HepG2 (cell line): ENCODE measurements around the gene MDP1. TPM values are rescaled to one million over a fixed set of nuclear protein-coding genes. Genes with fewer than 3 reads are reported as not detected.
A peak's percentile ranks its signal among the peaks of the same experiment; 100 is the strongest.

ENCODE experiments used
- ATAC-seq: fragments of 200-7000 bp; cut with Tn5 transposase; 3 replicates; pipeline ENCODE4 v1.9.1; 2020; ENCODE audit warnings: mild to moderate bottlenecking, moderate library complexity
- BruUV-seq: library from RNA; stranded (reverse); fragments of 400-500 nt; replicated peaks from 2 replicates; lab custom pipeline; 2021; lab: Mats Ljungman, UMichigan
- CTCF ChIA-PET: fragments of 300-600 bp; formaldehyde crosslinking; extraction: SDS; loops from one replicate; lab custom pipeline; 2021; ENCODE audit warnings: low total read pairs, inconsistent platforms, low intra/inter-chr PET ratio; lab: Yijun Ruan, JAX
- POLR2A ChIA-PET: fragments of 350-600 bp; sonication (Branson Sonifier 250); formaldehyde crosslinking; loops from one replicate; lab custom pipeline; 2020; ENCODE audit warnings: antibody characterized with exemption, inconsistent platforms; lab: Yijun Ruan, JAX
- DNase-seq: peaks from one replicate; pipeline ENCODE4 v3.0.0-alpha.2; 2015; ENCODE audit warnings: low spot score
- FAIRE-seq: peaks from 3 replicates; lab custom pipeline; 2011; peaks lifted over from hg19 to GRCh38; lab: Jason Lieb, UNC
- H2AFZ ChIP-seq: one replicate; pipeline ENCODE4 v1.6.1; 2011; ENCODE audit warnings: low read length, inconsistent platforms
- H3K27ac ChIP-seq: fragments of 300-600 bp; 3 replicates; pipeline ENCODE4 v1.8.0; 2011; ENCODE audit warnings: mixed run types, mild to moderate bottlenecking, mixed read lengths, low read length, inconsistent platforms; ENCODE audit not compliant: insufficient read depth; ENCODE audit errors: extremely low read length
- H3K27me3 ChIP-seq, 2 experiments: fragments of 200-600 bp in 1 of 2; 2 replicates in 1 of 2; 3 replicates in 1 of 2; pipeline versions ENCODE4 v1.6.0 to v1.8.0; 2011; ENCODE audit warnings: low read length in 2 of 2, mild to moderate bottlenecking in 2 of 2, moderate library complexity in 2 of 2, inconsistent platforms in 1 of 2; ENCODE audit not compliant: insufficient read depth in 2 of 2, control insufficient read depth in 1 of 2
- H3K36me3 ChIP-seq, 2 experiments: fragments of 200-600 bp in 1 of 2; replicated peaks in 1 of 2; 2 replicates in 1 of 2; 3 replicates in 1 of 2; pipeline versions ENCODE4 v1.5.1 to v1.8.0; 2011; ENCODE audit warnings: low read length in 2 of 2, inconsistent platforms in 1 of 2; ENCODE audit not compliant: insufficient read depth in 2 of 2, control insufficient read depth in 1 of 2
- H3K4me1 ChIP-seq: 2 replicates; pipeline ENCODE4 v1.5.1; 2012; ENCODE audit warnings: low read length, inconsistent platforms; ENCODE audit not compliant: insufficient read depth
- H3K4me2 ChIP-seq: 2 replicates; pipeline ENCODE4 v1.6.0; 2011; ENCODE audit warnings: low read depth, low read length, inconsistent platforms
- H3K4me3 ChIP-seq, 3 experiments: fragments of 200-600 bp in 1 of 3; sonication (generic), shearing (Covaris generic) in 1 of 3; replicated peaks in 1 of 3; 2 replicates each; pipeline ENCODE4 v1.5.1; 2011 to 2016; ENCODE audit warnings: low read length in 3 of 3, inconsistent platforms in 2 of 3, low read depth in 2 of 3, mild to moderate bottlenecking in 2 of 3, control low read depth in 1 of 3, mixed read lengths in 1 of 3; ENCODE audit not compliant: insufficient read depth in 1 of 3
- H3K79me2 ChIP-seq: one replicate; pipeline ENCODE4 v1.6.1; 2011; ENCODE audit warnings: low read length, inconsistent platforms; ENCODE audit not compliant: insufficient read depth
- H3K9ac ChIP-seq: 2 replicates; pipeline ENCODE4 v1.6.0; 2011; ENCODE audit warnings: mild to moderate bottlenecking, low read depth, low read length, inconsistent platforms; ENCODE audit not compliant: insufficient read depth
- H3K9me3 ChIP-seq: 2 replicates; pipeline ENCODE4 v1.5.1; 2012; ENCODE audit warnings: mild to moderate bottlenecking, low read length
- H4K20me1 ChIP-seq: 2 replicates; pipeline ENCODE4 v1.6.0; 2011; ENCODE audit warnings: inconsistent platforms, mild to moderate bottlenecking, low read length, moderate library complexity; ENCODE audit not compliant: insufficient read depth
- ATF7 ChIP-seq, 2 experiments: fragments of 450-650 bp in 1 of 2; sonication (generic) in 1 of 2; formaldehyde crosslinking in 1 of 2; IDR thresholded peaks; 2 replicates each; pipeline versions ENCODE4 v1.4.0 to v1.6.1; 2016 to 2020; ENCODE audit warnings: antibody characterized with exemption in 1 of 2, mild to moderate bottlenecking in 1 of 2, missing genetic modification reagents in 1 of 2
- HNRNPLL ChIP-seq: fragments of 200-400 bp; formaldehyde crosslinking; IDR thresholded peaks from 2 replicates; pipeline ENCODE4 v1.6.1; 2017; ENCODE audit warnings: mild to moderate bottlenecking, low read depth, low read length; ENCODE audit not compliant: poor library complexity, severe bottlenecking
- HOXA9 ChIP-seq: sonication (generic); formaldehyde crosslinking; IDR thresholded peaks from 2 replicates; pipeline ENCODE4 v1.8.1; 2022; ENCODE audit warnings: missing genetic modification reagents, mild to moderate bottlenecking, moderate library complexity, borderline replicate concordance
- MAF1 ChIP-seq: sonication (generic); formaldehyde crosslinking; IDR thresholded peaks from 2 replicates; pipeline ENCODE4 v1.5.0; 2020; ENCODE audit warnings: missing genetic modification reagents, borderline replicate concordance
- MYNN ChIP-seq: sonication (generic); formaldehyde crosslinking; IDR thresholded peaks from 2 replicates; pipeline ENCODE4 v1.4.0; 2020; ENCODE audit warnings: mild to moderate bottlenecking, low read depth, missing genetic modification reagents
- NRL ChIP-seq: sonication (generic); formaldehyde crosslinking; IDR thresholded peaks from 2 replicates; pipeline ENCODE4 v1.5.0; 2020; ENCODE audit warnings: missing genetic modification reagents, mild to moderate bottlenecking, moderate library complexity, borderline replicate concordance
- SRSF9 ChIP-seq: fragments of 200-400 bp; formaldehyde crosslinking; IDR thresholded peaks from 2 replicates; pipeline ENCODE4 v1.6.1; 2018; ENCODE audit warnings: borderline replicate concordance, mild to moderate bottlenecking, low read depth, low read length; ENCODE audit not compliant: insufficient read depth, poor library complexity, severe bottlenecking
- ZBTB3 ChIP-seq: sonication (generic); formaldehyde crosslinking; IDR thresholded peaks from 2 replicates; pipeline ENCODE4 v1.4.0; 2020; ENCODE audit warnings: low read depth, mild to moderate bottlenecking, moderate library complexity, missing genetic modification reagents, borderline replicate concordance
- ZNF251 ChIP-seq: sonication (generic); formaldehyde crosslinking; IDR thresholded peaks from 2 replicates; pipeline ENCODE4 v1.9.0; 2021; ENCODE audit warnings: mild to moderate bottlenecking, missing genetic modification reagents
- ZNF253 ChIP-seq: sonication (generic); formaldehyde crosslinking; IDR thresholded peaks from 2 replicates; pipeline ENCODE4 v1.8.0; 2022; ENCODE audit warnings: mild to moderate bottlenecking, missing genetic modification reagents, borderline replicate concordance
- ZNF333 ChIP-seq: sonication (generic); formaldehyde crosslinking; IDR thresholded peaks from 2 replicates; pipeline ENCODE4 v1.4.0; 2020; ENCODE audit warnings: mild to moderate bottlenecking, missing genetic modification reagents, borderline replicate concordance
- ZNF563 ChIP-seq: sonication (generic); formaldehyde crosslinking; IDR thresholded peaks from 2 replicates; pipeline ENCODE4 v1.8.0; 2022; ENCODE audit warnings: mild to moderate bottlenecking, moderate library complexity, missing genetic modification reagents
- ZNF572 ChIP-seq: sonication (generic); formaldehyde crosslinking; IDR thresholded peaks from 2 replicates; pipeline ENCODE4 v1.5.1; 2020; ENCODE audit warnings: mild to moderate bottlenecking, missing genetic modification reagents
- WGBS: methylation state at CpG from one replicate; pipeline ENCODE4 v1.1.6; 2017; ENCODE audit warnings: low lambda C conversion rate; 5-methylcytosine and 5-hydroxymethylcytosine counted together
- in situ Hi-C: cut with HindIII; loops from 2 replicates; pipeline ENCODE4 v1.10.0; 2017; ENCODE audit warnings: low pct_unique_long_range_greater_than_20kb; ENCODE audit not compliant: extremely low pct_ligation_motif_present
- intact Hi-C: fragments of 100-400 bp; cut with micrococcal nuclease; formaldehyde crosslinking; loops from one replicate; pipeline ENCODE4 v1.10.0; 2022; ENCODE audit not compliant: unreplicated experiment
- polyA plus RNA-seq, 8 experiments: library from polyadenylated mRNA; depleted of rRNA in 3 of 8; stranded (reverse) in 7 of 8; unstranded in 1 of 8; fragments of >200 nt; fragmentation: Illumina TruSeq in 4 of 8; extraction: Trizol in 4 of 8; gene quantifications; 2 replicates each; pipeline versions ENCODE4 v1.2.1 to v1.2.3, GENCODE V29; 2011 to 2016; ENCODE audit warnings: low read depth in 4 of 8, missing spikeins in 1 of 8, mixed read lengths in 1 of 8; ENCODE audit not compliant: insufficient read depth in 1 of 8
- total RNA-seq, 5 experiments: library from RNA; depleted of rRNA; stranded (reverse); fragments of >200 nt; fragmentation: Illumina TruSeq; extraction: Trizol; gene quantifications; 2 replicates each; pipeline ENCODE4 v1.2.3, GENCODE V29; 2016; ENCODE audit warnings: low read depth in 1 of 5
- TF ChIP-seq, protein P1 (sequence below): sonication (generic); formaldehyde crosslinking; IDR thresholded peaks from 2 replicates; pipeline ENCODE4 v1.4.0; 2020; ENCODE audit warnings: missing genetic modification reagents; ENCODE audit errors: not compliant biosample characterization

MDP1 gene
- total and polyA plus RNA-seq, 2 of the 13 experiments (the other 11 are each of a cell fraction or from before 2014, with no cell fraction given): 44.1 to 48.7 TPM

DNA sequence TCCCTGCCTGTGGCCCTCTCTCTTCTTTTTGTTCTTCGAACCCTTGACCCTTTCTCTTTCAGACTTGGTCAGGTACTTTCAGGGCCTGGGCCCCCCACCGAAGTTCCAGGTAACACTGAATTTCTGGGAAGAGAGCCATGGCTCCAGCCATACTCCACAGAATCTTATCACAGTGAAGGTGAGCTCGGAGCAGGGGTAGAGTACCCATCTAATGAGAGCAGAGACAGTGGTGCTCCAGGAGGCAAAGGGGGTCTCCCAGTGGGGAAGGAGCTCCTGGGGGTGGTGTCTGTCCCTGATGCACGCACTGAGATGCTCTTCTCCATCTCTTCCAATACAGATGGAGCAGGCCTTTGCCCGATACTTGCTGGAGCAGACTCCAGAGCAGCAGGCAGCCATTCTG is 50.1 kb downstream of the MDP1 start:
- Histone ChIP-seq H3K4me3 (no peak overlapping the region), H3K27ac (no peak overlapping the region), H3K27me3 (no peaks in the 10 kb centered on the region; a peak in 1 of 5 replicates), H3K79me2 (peaks cover 5% of the 10 kb centered on the region), H3K9me3 (no peaks in the 10 kb centered on the region), H4K20me1 (no peaks in the 10 kb centered on the region), H2AFZ (no peak overlapping the region), H3K4me2 (no peak overlapping the region), H3K9ac (no peak overlapping the region), H3K36me3 (peaks cover 30 to 40% of the 10 kb centered on the region in 2 experiments; a peak in 4 of 5 replicates), H3K4me1 (peaks cover 17% of the 10 kb centered on the region)
- POLR2A ChIA-PET: interaction anchor here (1.1 to 2.0 kb wide), 4 partner anchors 11 to 30 kb away, joined by 3 to 10 read pairs (median 4); partner anchors contain the start of genes EMC9, PSME1 and PSME2
- 92% methylated on average over 5 of the region's 5 CpGs for WGBS
- intact Hi-C loops (no loop called here), in situ Hi-C loops (no loop called here)
- no peak for FAIRE-seq
- no TSS peak for BruUV-seq
- no peak for ATAC-seq
- CTCF ChIA-PET: no interaction called here
- 0 out of 2 replicates have a peak, but pooled peaks have one; percentile 30 for TF ChIP-seq ZNF572 (CRISPR knock-in tag)
- no peak for TF ChIP-seq MAF1
- TF ChIP-seq ZNF563: 0 out of 2 replicates have a peak, but pooled peaks have one; percentile 24
- DNase-seq: no peak

DNA sequence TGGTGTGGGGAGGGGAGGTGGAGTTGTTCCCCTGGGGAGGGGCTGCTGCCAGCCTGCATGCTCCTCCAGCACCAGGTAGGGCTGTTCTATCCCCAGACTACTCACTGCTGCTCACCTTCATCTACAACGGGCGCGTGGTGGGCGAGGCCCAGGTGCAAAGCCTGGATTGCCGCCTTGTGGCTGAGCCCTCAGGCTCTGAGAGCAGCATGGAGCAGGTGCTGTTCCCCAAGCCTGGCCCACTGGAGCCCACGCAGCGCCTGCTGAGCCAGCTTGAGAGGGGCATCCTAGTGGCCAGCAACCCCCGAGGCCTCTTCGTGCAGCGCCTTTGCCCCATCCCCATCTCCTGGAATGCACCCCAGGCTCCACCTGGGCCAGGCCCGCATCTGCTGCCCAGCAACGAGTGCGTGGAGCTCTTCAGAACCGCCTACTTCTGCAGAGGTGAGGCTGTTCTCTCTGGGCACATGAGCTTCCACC is 51.3 kb downstream of the MDP1 start:
- BruUV-seq: no TSS peak
- no peak for DNase-seq
- Histone ChIP-seq H3K9ac (no peak overlapping the region), H4K20me1 (no peaks in the 10 kb centered on the region), H3K27me3 (no peaks in the 10 kb centered on the region; a peak in 1 of 5 replicates), H3K9me3 (no peaks in the 10 kb centered on the region), H3K4me2 (no peak overlapping the region), H3K79me2 (peaks cover 5% of the 10 kb centered on the region), H3K4me1 (peaks cover 28% of the 10 kb centered on the region), H3K27ac (no peak overlapping the region), H2AFZ (no peak overlapping the region), H3K36me3 (peaks cover 40 to 51% of the 10 kb centered on the region in 2 experiments; a peak in 4 of 5 replicates), H3K4me3 (no peak overlapping the region)
- WGBS: 98% methylated on average over 14 of the region's 14 CpGs
- in situ Hi-C loops: loop anchor here (5.0 kb wide), 1 partner anchor 107 kb away; no protein-coding TSS in a partner anchor
- FAIRE-seq: no peak
- POLR2A ChIA-PET: interaction anchor here (0.7 to 2.0 kb wide), 6 partner anchors 13 to 78 kb away, joined by 3 to 10 read pairs (median 4); partner anchors contain the start of genes DCAF11, EMC9, NRL and PCK2
- no peak for ATAC-seq
- intact Hi-C loops: no loop called here
- CTCF ChIA-PET: no interaction called here
- TF ChIP-seq, protein P1, sequence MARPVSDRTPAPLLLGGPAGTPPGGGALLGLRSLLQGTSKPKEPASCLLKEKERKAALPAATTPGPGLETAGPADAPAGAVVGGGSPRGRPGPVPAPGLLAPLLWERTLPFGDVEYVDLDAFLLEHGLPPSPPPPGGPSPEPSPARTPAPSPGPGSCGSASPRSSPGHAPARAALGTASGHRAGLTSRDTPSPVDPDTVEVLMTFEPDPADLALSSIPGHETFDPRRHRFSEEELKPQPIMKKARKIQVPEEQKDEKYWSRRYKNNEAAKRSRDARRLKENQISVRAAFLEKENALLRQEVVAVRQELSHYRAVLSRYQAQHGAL: no peak
- TF ChIP-seq ZNF251 (CRISPR knock-in tag) (no peak), NRL (CRISPR knock-in tag) (peak; percentile 34; the same call in 1 of the 2 replicates), HOXA9 (CRISPR knock-in tag) (no peak; the same call in 1 of the 2 replicates), SRSF9 (no peak), ATF7 (IDR thresholded peaks at IDR 0.05) (no peak), ATF7 (CRISPR knock-in tag; IDR thresholded peaks at IDR 0.05) (peak; percentile 28; the same call in 1 of the 2 replicates), ZNF333 (CRISPR knock-in tag) (peak; percentile 23; the same call in 1 of the 2 replicates), ZNF253 (CRISPR knock-in tag) (no peak), HNRNPLL (no peak), ZBTB3 (CRISPR knock-in tag) (no peak), MYNN (no peak)
